Hepatocyte (in vitro differentiated cells): ENCODE data around the gene COPRS. TPM values are rescaled to one million over a fixed set of nuclear protein-coding genes. Genes with fewer than 3 reads are reported as not detected.
A peak's percentile ranks its signal among the peaks of the same experiment; 100 is the strongest.

Source experiments
- DNase-seq: peaks from one replicate; pipeline ENCODE4 v3.0.0-alpha.2; 2016; ENCODE audit warnings: low spot score
- H2AFZ ChIP-seq: fragments of 200-600 bp; sonication (generic); 2 replicates; pipeline ENCODE4 v1.6.0; 2016; ENCODE audit warnings: antibody characterized with exemption, mild to moderate bottlenecking
- H3K27ac ChIP-seq: fragments of 200-600 bp; sonication (generic); 2 replicates; pipeline ENCODE4 v1.5.1; 2016; ENCODE audit warnings: mild to moderate bottlenecking
- H3K27me3 ChIP-seq: fragments of 200-600 bp; sonication (generic); 2 replicates; pipeline ENCODE4 v1.6.1; 2016
- H3K36me3 ChIP-seq: fragments of 200-600 bp; sonication (generic); replicated peaks from 2 replicates; pipeline ENCODE4 v1.5.1; 2016; ENCODE audit warnings: low read depth; ENCODE audit not compliant: insufficient read depth
- H3K4me1 ChIP-seq: fragments of 200-600 bp; sonication (generic); 2 replicates; pipeline ENCODE4 v1.5.1; 2016; ENCODE audit warnings: mild to moderate bottlenecking, moderate library complexity; ENCODE audit not compliant: insufficient read depth
- H3K4me2 ChIP-seq: fragments of 200-600 bp; sonication (generic); 2 replicates; pipeline ENCODE4 v1.6.0; 2016
- H3K4me3 ChIP-seq: fragments of 200-600 bp; sonication (generic); 2 replicates; pipeline ENCODE4 v1.5.1; 2016; ENCODE audit warnings: mild to moderate bottlenecking
- H3K79me2 ChIP-seq: fragments of 200-600 bp; sonication (generic); 2 replicates; pipeline ENCODE4 v1.6.0; 2017; ENCODE audit warnings: mild to moderate bottlenecking
- H3K9me2 ChIP-seq: fragments of 200-600 bp; sonication (generic); replicated peaks from 2 replicates; pipeline ENCODE4 v1.6.0; 2017; ENCODE audit warnings: mild to moderate bottlenecking; ENCODE audit not compliant: insufficient read depth
- H3K9me3 ChIP-seq: fragments of 200-600 bp; sonication (generic); 2 replicates; pipeline ENCODE4 v1.5.1; 2016; ENCODE audit warnings: low read depth, mild to moderate bottlenecking
- H4K20me1 ChIP-seq: fragments of 200-600 bp; sonication (generic); 2 replicates; pipeline ENCODE4 v1.6.0; 2016; ENCODE audit warnings: mild to moderate bottlenecking; ENCODE audit not compliant: insufficient read depth, poor library complexity, severe bottlenecking
- EZH2 ChIP-seq: fragments of 200-600 bp; sonication (generic); IDR thresholded peaks from 2 replicates; pipeline ENCODE4 v1.6.1; 2016; ENCODE audit warnings: antibody characterized with exemption, mild to moderate bottlenecking, borderline replicate concordance
- EZH2phosphoT487 ChIP-seq: fragments of 200-600 bp; sonication (generic); IDR thresholded peaks from one replicate; pipeline ENCODE4 v1.6.1; 2018; ENCODE audit warnings: antibody characterized with exemption, mild to moderate bottlenecking, low read depth, moderate library complexity; ENCODE audit not compliant: unreplicated experiment, severe bottlenecking
- WGBS: methylation state at CpG from one replicate; pipeline ENCODE4 v1.1.6; 2016; ENCODE audit warnings: low lambda C conversion rate; ENCODE audit errors: missing lambda C conversion rate; 5-methylcytosine and 5-hydroxymethylcytosine counted together
- polyA plus RNA-seq: library from polyadenylated mRNA; unstranded; fragments of >200 nt; fragmentation: Nextera tagmentation; extraction: Ambion mirVana; gene quantifications from 2 replicates; pipeline ENCODE4 v1.2.1, GENCODE V29; 2016
- total RNA-seq: library from RNA; depleted of rRNA; stranded (reverse); fragments of >200 nt; gene quantifications from 2 replicates; pipeline ENCODE4 v1.2.3, GENCODE V29; 2014
- TF ChIP-seq, protein P1 (sequence below): fragments of 200-600 bp; sonication (generic); IDR thresholded peaks from 2 replicates; pipeline ENCODE4 v1.5.1; 2016; ENCODE audit warnings: antibody characterized with exemption, mild to moderate bottlenecking; ENCODE audit not compliant: poor library complexity

COPRS gene
- total and polyA plus RNA-seq, 2 experiments from 2014 or later, result 54.3 to 74.7 TPM

GRCh38 chr17:31845291-31845690, 13.8 kb downstream of the COPRS start:
- Histone ChIP-seq H3K27ac (no peak overlapping the region), H3K4me3 (no peak overlapping the region), H3K9me3 (no peaks in the 10 kb centered on the region), H2AFZ (no peak overlapping the region), H3K27me3 (no peaks in the 10 kb centered on the region), H3K4me1 (peaks cover 15% of the 10 kb centered on the region), H3K79me2 (no peaks in the 10 kb centered on the region), H3K9me2 (no peaks in the 10 kb centered on the region), H4K20me1 (no peaks in the 10 kb centered on the region), H3K36me3 (no peaks in the 10 kb centered on the region), H3K4me2 (no peak overlapping the region)
- TF ChIP-seq, protein P1, sequence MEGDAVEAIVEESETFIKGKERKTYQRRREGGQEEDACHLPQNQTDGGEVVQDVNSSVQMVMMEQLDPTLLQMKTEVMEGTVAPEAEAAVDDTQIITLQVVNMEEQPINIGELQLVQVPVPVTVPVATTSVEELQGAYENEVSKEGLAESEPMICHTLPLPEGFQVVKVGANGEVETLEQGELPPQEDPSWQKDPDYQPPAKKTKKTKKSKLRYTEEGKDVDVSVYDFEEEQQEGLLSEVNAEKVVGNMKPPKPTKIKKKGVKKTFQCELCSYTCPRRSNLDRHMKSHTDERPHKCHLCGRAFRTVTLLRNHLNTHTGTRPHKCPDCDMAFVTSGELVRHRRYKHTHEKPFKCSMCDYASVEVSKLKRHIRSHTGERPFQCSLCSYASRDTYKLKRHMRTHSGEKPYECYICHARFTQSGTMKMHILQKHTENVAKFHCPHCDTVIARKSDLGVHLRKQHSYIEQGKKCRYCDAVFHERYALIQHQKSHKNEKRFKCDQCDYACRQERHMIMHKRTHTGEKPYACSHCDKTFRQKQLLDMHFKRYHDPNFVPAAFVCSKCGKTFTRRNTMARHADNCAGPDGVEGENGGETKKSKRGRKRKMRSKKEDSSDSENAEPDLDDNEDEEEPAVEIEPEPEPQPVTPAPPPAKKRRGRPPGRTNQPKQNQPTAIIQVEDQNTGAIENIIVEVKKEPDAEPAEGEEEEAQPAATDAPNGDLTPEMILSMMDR, result no peak
- no peak for TF ChIP-seq EZH2phosphoT487
- no peak for DNase-seq
- 54% methylated on average over 3 of the region's 3 CpGs for WGBS

DNA sequence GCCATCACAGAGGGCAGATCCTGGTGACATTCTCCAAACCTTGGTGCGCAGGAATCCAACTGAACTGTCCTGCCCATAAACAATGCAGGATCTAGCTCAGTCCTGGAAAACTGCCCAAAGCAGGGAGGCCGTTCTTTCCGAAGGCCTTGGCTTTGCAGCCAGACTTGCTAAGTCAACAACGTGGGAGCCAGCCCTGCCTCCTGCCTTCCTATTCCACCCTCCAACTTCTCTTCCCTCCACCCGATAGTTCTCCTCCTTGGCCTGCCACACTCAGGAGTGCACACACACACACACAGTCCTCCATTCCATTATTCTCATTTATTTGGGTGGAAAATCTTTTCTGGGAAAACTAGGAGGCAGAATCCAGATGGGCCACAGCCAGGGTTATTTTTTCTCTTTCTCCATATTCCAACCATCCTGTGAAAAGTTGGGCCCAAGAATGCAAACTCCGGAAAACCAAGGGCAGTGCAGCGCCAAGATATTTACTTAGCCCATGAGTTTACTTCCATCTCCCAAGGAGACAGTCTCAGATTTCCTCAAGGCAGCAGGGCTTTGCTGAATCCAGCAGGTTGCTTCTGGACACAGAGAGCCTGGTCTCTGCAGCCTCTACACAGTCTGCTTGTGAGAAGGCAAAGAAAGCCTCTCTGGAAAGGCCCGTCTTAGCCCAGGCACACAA, 15.8 kb downstream of the COPRS start:
- WGBS, result 61% methylated on average over 8 of the region's 8 CpGs
- Histone ChIP-seq H4K20me1 (no peaks in the 10 kb centered on the region), H2AFZ (no peak overlapping the region), H3K9me3 (no peaks in the 10 kb centered on the region), H3K4me2 (peak overlapping the region; percentile 76), H3K79me2 (no peaks in the 10 kb centered on the region), H3K4me1 (peaks cover 15% of the 10 kb centered on the region), H3K27me3 (no peaks in the 10 kb centered on the region), H3K9me2 (no peaks in the 10 kb centered on the region), H3K4me3 (no peak overlapping the region), H3K27ac (peak overlapping the region; percentile 41), H3K36me3 (no peaks in the 10 kb centered on the region)
- peak; percentile 60 for DNase-seq
- TF ChIP-seq, protein P1, result no peak
- TF ChIP-seq EZH2phosphoT487 (no peak), EZH2 (no peak)

GRCh38 chr17:31842195-31843069, 16.6 kb downstream of the COPRS start:
- H3K79me2 ChIP-seq, result no peaks in the 10 kb centered on the region
- H3K27me3 ChIP-seq, result no peaks in the 10 kb centered on the region
- no peaks in the 10 kb centered on the region for H4K20me1 ChIP-seq
- peak overlapping the region; percentile 76 for H3K4me2 ChIP-seq
- H3K27ac ChIP-seq, result peak overlapping the region; percentile 41
- DNase-seq, result peak; percentile 89
- peaks cover 15% of the 10 kb centered on the region for H3K4me1 ChIP-seq
- WGBS, result 28% methylated on average over 22 of the region's 22 CpGs
- TF ChIP-seq EZH2, result no peak
- TF ChIP-seq EZH2phosphoT487, result no peak
- TF ChIP-seq, protein P1, result peak; percentile 94
- H3K4me3 ChIP-seq, result no peak overlapping the region
- H3K36me3 ChIP-seq, result no peaks in the 10 kb centered on the region
- no peaks in the 10 kb centered on the region for H3K9me3 ChIP-seq
- H3K9me2 ChIP-seq, result no peaks in the 10 kb centered on the region
- peak overlapping the region; percentile 57 for H2AFZ ChIP-seq
